ENCODE results near the gene TNFSF9.

Gene TNFSF9, protein sequence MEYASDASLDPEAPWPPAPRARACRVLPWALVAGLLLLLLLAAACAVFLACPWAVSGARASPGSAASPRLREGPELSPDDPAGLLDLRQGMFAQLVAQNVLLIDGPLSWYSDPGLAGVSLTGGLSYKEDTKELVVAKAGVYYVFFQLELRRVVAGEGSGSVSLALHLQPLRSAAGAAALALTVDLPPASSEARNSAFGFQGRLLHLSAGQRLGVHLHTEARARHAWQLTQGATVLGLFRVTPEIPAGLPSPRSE

DNA sequence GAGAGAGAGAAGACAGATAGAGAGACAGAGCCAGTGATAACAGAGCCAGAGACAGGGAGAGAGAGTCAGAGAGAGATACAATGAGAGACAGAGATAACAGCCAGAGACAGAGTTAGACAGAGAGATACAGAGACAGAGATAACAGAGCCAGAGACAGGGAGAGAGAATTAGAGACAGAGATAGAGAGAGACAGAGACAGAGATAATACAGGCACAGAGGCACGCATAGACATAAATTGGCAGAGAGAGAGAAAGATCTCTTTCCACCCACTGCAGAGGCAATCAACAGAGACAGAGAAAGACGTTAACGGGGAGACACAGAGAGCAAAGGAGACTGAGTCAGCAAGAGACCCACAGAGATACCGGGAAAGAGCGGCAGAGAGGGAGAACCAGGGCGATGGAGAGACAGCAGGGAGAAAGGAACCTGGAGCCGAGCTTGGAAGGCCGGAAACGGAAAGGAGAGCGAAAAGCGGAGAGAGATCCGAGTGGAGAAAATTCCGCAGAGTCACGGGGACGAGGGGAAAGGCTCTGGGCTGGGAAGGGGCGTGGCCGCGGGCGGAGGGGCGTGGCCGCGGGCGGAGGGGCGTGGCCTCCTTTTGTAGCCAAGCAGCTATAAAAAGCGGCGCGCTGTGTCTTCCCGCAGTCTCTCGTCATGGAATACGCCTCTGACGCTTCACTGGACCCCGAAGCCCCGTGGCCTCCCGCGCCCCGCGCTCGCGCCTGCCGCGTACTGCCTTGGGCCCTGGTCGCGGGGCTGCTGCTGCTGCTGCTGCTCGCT is at the start of gene TNFSF9:
Gene TNFSF9, plus strand, starts transcription at position 641 of the 777 bp plus-strand sequence. Its CDS starts 11 bp downstream, at position 652.
- DNase-seq (ENCODE audit: low spot score) (peak; percentile 86), FAIRE-seq (no peak)

DNA sequence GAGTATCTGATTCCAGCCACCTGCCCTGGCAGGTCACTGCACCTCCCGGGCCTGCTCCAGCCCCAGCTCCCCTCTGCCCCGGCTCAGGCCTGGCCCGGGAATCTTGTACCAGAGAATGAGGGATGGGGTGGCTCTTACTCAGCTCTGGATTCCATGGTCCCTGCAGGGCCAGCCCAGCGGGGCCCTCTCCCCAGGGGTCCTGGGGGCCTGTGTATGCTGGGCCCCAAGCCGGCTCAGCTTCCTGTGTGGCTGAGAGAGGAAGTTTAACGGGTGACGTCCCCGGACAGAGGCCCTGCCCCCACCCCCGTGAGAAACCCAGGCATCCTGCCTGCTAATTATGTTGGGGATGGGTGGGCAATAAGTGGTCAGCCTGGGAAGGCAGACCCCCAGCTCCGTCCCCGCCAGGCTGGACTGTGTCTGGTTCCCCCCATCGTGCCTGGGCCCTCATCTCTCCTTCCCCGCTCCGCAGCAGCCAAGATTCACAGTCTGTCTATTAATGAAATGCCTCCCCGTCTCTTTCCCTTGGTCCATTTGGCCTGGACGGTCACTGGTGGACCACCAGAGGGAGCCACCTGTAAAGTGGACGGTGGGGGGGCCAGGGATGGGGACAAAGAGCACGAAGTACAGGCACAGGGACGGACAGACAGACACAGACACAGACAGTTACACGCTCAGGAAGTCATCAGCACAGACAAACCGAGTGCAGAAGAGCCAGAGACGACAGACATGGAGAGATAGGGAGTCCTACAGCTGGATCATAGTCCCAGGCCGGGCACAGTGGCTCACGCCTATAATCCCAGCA is 49.1 kb upstream of the TNFSF9 start, which contains the start of gene DENND1C:
Gene DENND1C, minus strand, starts transcription at position 247 of the 802 bp plus-strand sequence. Its CDS starts 92 bp downstream, at position 155.
- DNase-seq (ENCODE audit: low spot score) (no peak), FAIRE-seq (no peak)

DNA sequence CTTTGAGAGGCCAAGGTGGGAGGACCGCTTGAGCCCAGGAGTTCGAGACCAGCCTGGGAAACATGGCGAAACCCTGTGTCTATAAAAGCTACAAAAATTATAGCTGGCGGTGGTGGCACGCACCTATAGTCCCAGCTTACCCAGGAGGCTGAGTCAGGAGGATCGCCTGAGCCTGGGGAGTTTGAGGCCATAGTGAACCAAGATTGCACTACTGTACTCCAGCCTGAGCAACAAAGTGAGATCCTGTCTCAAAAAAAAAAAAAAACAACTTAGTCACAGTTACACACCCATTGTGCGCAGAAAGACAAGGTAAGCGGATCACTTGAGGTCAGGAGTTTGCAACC is 48.5 kb upstream of the TNFSF9 start:
- DNase-seq (ENCODE audit: low spot score) = no peak
- no peak for FAIRE-seq

DNA sequence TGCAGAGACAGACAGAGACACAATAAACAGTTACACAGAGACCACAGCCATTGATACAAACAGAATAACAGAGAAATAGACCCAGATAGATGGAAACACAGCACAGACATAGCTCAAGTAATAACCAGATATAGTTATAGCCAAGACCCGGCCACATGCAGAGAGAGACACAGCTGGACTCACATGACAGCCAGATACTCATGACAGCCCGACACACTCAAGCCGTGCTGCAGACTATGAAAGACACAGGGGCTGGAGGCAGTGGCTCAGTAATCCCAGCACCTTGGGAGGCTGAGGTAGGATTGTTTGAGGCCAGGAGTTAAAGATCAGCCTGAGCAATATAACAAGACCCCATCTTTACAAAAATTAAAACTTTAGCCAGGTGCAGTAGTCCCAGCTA is 47.6 kb upstream of the TNFSF9 start:
- DNase-seq (ENCODE audit: low spot score) (no peak), FAIRE-seq (no peak)

DNA sequence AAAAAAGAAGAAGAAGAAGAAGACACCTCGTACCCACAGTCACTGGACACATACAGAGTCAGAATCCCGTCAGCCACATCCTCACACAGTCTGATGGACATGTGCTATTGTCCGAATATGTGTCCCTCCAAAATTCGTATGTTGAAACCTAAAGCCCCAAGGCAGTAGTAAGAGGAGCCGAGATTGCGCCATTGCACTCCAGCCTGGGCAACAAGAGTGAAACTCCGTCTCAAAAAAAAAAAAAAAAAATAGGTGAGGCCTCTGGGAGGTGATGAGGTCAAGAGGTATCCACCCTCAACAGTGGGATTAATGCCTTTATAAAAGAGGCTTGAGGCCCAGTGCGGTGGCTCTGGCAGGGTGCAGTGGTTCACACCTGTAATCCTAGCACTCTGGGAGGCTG is 46.6 kb upstream of the TNFSF9 start:
- DNase-seq (ENCODE audit: low spot score) = no peak
- FAIRE-seq = no peak

DNA sequence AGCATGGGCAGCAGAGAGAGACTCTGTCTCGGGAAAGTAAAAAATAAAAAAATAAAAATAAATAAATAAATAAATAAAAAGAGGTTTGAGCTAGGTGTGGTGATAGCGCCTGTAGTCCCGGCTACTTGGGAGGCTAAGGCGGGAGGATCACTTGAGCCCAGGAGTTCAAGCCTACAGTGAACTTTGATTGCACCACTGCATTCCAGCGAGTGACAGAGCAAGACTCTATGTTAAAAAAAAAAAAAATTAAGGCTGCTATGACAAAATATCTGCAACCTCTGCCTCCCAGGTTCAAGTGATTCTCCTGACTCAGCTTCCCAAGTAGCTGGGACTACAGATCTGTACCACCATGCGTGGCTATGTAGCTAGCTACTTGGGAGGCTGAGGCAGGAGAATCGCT is 46.0 kb upstream of the TNFSF9 start:
- FAIRE-seq (no peak), DNase-seq (ENCODE audit: low spot score) (no peak)

DNA sequence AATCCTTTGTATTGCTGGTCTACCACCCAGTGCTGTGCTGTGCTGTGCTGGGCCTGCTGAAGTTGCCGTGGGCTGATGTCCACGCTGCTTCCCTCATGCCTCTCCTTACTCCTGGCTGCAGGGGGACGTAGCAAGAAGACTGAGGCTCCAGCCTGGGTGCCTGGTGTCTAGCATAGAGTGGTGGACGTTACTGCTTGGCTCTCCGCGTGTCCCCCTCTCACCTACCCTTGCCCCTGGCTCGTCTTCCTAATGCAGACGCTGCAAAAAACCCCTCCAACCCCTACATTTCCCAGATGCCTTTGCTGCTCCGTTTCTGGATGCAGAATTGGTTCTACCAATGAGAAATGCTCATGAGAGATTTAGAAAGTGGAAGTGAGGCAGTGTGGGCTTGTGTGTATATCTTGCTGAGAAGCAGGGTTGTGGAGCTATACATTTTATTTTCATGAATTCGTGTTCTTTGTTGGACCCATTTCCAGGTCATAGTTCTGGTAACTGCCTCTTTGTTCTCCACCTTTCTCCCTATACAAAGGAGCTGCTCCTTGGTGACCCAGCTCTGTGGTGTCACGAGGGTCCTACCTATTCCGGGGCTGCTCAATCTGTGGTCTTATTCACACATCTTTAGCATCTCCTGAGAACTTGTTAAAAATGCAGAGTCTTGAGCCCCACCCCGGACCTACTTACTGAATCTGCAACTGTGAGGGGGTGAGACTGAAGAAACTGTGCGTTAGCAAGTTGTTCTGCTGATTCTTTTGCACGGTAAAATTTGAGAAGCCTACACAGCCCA is 41.4 kb upstream of the TNFSF9 start:
- DNase-seq (ENCODE audit: low spot score) = no peak
- no peak for FAIRE-seq

DNA sequence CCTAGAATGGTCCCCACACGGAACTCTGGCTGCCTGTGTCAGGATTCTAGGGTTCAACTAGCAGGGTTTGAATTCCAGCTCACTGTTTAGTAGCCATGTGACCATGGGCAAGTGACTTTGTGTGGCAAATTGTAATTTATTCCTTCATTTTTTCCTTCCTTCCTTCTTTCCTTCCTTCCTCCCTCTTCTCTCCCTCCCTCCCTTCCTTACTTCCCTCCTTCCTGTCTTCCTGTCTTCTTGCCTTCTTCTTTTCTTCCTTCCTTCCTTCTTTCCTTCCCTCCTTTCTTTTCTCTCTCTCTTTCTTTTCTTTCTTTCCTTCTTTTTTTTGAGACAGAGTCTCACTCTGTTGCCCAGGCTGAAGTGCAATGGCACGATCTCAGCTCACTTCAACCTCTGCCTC is 40.7 kb upstream of the TNFSF9 start:
- DNase-seq (ENCODE audit: low spot score) = no peak
- FAIRE-seq = no peak

DNA sequence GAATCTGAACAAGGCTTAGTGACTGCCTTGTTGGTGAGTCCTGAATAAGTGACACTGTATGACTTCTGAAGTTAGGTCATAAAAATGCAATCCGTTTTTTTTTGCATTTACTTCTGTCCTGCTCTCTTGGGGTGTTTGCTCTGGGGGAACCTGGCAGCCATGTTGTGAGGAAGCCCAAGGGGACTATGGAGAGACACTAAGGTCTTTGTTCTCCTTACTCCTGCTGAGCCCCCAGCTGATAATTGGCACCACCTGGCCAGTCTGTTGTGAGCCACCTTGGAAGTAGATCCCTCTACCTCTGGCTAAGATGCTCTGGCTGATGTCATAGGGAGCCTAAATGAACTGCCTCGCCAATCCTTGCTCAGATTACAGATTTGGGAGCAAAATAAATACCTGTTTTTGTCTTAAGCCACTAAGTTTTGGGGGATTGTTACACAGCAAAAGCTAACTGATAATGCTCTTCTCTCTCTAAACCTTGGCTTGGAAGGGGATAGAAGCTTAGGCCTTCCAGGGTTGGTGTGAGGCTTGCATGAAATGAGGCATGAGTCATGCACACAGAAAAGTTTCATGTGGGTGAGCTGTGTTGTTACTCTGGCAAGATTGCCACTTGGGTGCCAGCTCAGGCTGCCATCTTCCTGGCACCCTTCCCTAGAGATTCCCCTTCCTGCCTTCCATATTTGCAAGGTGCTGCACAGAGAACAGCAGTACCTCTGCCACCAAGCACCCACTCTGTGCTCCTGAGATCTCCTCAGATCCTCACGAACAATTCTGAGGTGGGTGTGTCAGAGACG is 38.8 kb upstream of the TNFSF9 start:
- DNase-seq (ENCODE audit: low spot score) = no peak
- FAIRE-seq = no peak

DNA sequence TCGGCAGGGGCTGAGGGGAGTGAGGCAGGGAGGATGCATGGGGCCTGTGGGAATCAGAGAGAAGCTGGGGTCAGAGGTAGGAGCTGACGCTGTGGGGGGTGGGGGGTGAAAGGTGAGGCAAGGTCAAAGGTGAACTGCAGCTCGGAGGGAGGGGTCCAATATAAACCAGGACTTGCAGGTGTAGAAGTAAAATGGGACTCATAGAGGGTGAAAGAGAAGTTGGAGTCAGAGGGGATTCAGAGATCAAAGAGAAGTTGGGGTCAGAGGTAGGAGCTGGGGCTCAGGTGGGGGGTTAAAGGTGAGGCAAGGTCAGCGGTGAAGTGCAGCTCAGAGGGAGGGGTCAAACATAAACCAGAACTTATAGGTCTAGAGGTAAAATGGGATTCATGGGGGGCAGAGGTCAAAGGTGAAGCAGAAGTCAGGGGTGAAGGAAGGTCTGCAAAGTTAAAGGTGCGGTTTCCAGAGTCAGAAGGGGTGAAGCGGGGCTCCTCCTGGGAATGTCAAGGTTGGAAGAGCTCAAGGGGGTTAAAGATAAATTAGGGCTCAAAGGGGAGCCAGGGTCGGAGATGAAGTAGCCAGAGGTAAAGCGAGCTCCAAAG is 36.3 kb upstream of the TNFSF9 start:
- DNase-seq (ENCODE audit: low spot score) (no peak), FAIRE-seq (no peak)

DNA sequence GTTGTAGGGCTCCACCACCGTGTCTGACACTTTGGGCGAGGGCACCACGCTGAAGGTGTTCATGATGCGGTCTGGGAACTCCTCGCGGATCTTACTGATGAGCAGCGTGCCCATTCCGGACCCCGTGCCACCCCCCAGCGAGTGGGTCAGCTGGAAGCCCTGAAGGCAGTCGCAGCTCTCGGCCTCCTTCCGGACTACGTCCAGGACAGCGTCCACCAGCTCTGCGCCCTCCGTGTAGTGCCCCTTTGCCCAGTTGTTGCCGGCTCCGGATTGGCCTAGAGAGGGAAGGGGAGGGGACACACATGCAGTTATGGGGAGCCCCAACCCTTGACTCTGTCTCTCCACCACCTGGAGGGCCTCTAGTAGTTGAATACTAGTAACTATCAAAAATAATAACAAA is 34.9 kb upstream of the TNFSF9 start:
- FAIRE-seq (no peak), DNase-seq (ENCODE audit: low spot score) (no peak)

DNA sequence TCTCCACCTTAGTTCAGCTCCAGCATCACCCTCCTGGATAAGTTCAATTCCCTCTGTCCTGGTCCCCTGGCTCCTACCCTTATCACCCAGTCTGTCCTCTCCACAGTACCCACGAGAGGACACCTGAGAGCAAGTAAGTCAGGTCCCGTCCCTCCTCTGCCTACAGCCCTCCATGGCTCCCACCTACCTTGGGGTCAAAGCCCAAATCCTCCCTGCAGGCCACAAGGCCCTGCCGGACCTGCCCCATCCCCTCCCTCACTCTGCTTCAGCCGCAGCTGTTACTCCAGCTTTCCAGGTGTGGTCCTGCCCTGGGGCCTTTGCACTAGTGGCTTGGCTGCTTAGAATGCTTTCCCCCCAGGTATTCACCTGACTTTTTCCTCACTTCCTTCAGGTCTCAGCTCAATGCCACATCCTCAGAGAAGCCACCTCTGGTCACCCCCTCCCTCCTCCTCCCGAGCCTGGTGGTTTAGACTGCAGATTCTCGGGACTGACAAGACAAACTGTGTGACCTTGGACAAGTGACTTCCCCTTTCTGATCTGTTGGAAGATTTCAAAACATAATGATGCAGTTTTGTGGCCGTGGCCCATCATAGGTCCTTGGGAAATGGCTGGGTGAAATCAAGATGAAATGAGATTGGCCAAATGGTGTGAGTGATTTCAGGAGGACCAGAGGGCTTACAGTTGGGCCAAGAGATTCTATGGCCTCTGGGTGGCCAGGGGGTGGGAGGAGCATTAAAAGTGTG is 32.4 kb upstream of the TNFSF9 start:
- FAIRE-seq (no peak), DNase-seq (ENCODE audit: low spot score) (no peak)

DNA sequence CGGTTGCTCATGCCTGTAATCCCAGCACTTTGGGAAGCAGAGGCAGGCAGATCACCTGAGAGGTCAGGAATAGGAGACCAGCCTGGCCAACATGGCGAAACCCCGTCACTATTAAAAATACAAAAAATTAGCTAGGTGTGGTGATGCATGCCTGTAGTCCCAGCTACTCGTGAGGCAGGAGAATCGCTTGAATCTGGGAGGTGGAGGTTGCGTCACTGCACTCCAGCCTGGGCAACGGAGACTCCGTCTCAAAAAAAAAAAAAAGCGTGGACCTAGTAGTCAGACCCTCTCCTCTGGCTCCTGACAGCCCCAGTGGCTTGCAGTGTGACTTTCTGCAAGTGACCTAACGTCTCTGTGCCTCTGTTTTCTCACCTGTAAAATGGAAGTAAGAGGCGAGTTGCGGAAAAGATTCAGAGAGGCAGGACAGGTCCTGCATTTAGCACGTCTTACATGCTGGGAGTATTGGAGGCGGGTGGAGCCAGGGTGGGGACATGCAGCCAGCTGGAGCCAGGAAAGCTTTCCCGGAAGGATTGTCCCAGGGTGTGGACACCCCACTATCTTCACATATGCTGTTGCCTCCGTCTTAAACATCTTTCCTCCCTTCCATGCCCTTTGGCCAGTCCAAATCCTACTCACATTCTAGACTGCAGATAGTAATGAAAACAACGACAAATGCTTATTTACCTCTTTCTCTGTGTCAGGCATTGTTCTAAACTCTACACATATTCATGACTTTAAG is 31.6 kb upstream of the TNFSF9 start:
- no peak for DNase-seq (ENCODE audit: low spot score)
- no peak for FAIRE-seq

DNA sequence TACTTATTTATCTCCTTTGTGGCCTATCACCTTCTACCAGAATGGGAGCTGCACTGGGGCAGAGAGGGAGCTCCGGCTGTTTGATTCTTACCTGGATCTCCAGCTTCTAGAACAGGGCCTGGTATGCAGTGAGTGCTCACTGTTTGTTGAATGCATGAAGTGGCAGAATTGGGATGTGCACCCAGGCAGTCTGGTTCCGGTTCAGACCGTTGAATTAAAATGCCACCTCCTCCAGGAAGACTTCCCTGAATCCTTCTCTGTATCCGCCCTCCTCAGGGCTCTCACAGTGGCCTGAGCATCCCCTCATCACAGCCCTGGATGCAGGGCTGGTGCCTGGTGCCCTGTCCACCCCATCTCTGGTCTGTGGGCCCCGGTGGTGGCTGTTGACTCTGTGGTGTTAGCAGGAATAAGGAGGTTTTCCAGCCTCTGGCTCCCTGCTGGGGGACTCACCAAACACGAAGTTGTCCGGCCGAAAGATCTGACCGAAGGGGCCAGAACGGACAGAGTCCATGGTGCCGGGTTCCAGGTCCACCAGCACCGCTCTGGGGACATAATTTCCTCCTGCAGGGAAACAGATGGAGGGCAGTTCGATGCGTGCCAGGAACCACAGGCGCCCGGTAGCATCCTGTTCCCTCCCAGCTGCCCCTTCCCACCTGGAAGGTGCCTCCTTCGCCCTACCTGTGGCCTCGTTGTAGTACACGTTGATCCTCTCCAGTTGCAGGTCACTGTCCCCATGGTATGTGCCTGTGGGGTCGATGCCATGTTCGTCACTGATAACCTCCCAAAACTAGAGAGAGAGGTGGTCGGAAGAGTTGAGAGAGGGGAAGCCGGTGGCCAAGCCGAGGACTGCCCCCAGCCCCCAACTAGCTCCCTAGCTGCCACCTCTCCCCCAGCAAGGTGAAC is 29.7 kb upstream of the TNFSF9 start:
- DNase-seq (ENCODE audit: low spot score) = no peak
- FAIRE-seq = no peak

DNA sequence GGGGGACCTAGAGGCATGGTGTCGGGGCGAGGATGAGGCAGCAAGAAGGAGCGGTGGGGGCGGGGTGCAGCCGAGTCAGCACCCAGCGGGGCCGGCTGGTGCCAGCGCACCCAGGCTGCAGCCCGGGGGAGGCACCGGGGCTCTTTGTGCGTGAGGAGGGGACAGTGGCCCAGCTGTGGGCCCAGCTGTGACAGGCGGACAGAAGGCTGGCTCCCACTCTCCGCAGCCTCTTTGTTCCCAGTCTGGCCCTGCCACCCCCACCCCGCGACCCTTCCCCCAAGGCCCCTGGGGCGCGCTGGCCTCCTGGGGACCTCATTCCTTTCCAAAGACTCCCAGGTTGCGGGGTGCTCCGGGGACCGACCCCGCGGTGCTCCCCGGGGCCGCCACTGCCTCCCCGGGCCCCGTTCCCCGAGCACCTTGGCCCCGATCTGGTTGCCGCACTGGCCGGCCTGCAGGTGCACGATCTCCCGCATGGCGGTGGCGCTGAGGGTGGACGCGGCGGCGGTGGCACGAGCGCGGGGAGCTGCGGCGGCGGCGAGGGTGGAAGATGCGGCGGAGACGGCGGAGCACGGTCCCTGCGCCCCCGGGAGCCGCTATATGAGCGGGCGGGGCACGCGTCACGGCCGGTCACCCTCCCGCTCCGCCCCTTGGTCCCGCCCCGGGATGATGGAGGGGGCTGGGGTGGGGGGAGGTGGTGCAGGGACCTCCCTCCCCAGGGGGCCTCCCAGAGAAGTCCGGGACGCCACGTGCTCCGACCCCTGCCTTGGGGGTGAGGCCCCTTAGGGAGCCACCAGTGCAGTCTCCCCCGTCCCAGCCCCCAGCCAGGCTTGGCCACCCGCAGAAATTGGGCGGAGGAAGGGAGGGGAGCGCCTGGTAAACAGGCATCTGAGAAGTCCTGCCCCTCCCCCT is 28.8 kb upstream of the TNFSF9 start, which contains the start of gene TUBB4A:
Gene TUBB4A, minus strand, starts transcription at position 570 of the 909 bp plus-strand sequence. Its CDS starts 97 bp downstream, at position 473.
- peak; percentile 65 for DNase-seq (ENCODE audit: low spot score)
- FAIRE-seq = no peak

DNA sequence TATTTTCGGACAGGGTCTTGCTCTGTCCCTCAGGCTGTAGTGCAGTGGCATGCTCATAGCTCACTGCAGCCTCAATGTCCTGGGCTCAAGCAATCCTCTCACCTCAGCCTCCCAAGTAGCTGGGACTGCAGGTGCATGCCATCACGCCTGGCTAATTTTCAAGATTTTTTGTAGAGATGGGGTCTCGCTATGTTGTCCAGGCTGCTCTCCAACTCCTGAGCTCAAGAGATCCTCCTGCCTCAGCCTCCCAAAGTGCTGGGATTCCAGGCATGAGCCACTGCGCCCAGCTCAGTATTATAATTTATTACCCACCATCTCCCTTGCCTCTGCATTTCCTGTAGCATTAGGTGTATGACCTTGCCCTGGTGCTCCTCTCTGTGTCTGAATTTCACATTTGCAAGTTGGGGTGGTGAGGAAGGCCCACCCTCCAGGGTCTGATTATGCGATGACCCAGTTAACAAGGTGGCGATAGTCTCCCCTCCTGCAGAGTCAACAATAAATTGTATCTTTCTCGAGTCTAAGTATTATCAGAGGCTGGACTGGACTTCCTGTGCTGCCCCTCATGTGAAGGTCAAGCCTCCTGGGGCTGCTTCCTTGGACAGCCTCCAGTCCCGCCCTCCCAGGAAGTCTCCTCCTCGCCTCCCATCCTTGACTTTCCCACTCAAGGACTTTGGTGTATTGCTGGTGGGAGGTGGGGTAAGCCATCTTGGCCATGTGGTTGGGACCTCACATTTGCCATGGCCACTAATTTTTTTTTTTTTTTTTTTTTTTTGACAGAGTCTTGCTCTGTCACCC is 27.2 kb upstream of the TNFSF9 start:
- FAIRE-seq = no peak

More for the DNA sequence above, 27.2 kb upstream of the TNFSF9 start:
- no peak for DNase-seq (ENCODE audit: low spot score)
